ENCODE results near the gene ASAP2. TPM values are rescaled to one million over a fixed set of nuclear protein-coding genes. Genes with fewer than 3 reads are reported as not detected.

ASAP2 gene
- total and polyA plus RNA-seq, 2 donors (not counting 1 experiment from before 2014, with no cell fraction given): 0.04 TPM; not detected in 1

DNA sequence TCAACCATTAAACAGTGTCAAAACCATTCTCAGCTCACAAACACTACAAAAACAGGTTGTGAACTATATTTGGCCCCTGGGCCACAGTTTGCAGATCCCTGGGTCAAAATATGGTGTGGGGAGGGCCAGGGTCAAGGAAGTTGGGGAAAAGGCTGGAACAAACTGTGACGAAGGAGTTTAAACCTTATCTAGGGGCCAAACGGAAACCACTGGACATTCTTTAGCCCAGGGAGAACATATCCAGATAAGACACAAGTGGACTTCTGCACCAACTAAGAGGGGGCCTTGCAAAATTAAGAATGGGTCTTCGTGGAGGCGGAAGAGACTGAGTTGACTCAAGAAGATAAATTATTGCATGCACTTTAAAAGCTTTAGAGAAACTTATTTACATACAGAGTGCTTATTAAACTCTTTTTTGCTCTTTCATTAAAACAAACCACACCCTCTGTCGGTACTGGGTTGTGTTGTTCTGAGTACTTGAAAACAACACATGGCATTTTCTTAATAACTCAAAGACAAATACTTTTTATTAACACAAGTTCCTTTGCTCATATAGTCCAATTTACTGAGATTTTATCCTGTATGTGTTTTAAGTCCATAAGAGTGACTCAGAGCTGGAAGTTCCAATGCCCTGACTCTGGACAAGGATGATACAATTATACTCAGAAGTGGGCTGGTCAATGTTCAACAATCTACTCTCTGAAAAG lies 5.3 kb upstream of the ASAP2 start:
- H3K9ac ChIP-seq (ENCODE audit: low read length): no peak overlapping the region
- H3K79me2 ChIP-seq (ENCODE audit: control insufficient read depth, insufficient read depth, low read length): no peaks in the 10 kb centered on the region
- ATAC-seq (ENCODE audit: low read depth) (no peak), DNase-seq (no peak)
- no peaks in the 10 kb centered on the region for H3K9me3 Mint-ChIP-seq (ENCODE audit: insufficient read depth)
- H3K9me3 ChIP-seq (ENCODE audit: control extremely low read depth in 1 of 3, control insufficient read depth in 2 of 3, insufficient read depth in 1 of 3, low read length in 2 of 3): no peaks in the 10 kb centered on the region
- peaks cover 66% of the 10 kb centered on the region for H3K27me3 Mint-ChIP-seq
- H3K27ac ChIP-seq (ENCODE audit: low read length in 2 of 2): no peak overlapping the region
- H3K4me1 Mint-ChIP-seq: peaks cover 4% of the 10 kb centered on the region
- no peak overlapping the region for H3K4me3 Mint-ChIP-seq
- H3K4me2 ChIP-seq (replicated peaks; ENCODE audit: low read depth, low read length, poor library complexity, severe bottlenecking): no peak overlapping the region
- H3K36me3 ChIP-seq (replicated peaks in 1 of 2; ENCODE audit: control extremely low read depth in 1 of 2, control insufficient read depth in 1 of 2, extremely low read depth in 1 of 2, insufficient read depth in 2 of 2, low read length in 1 of 2): no peaks in the 10 kb centered on the region
- H3K27me3 ChIP-seq (replicated peaks in 1 of 4; ENCODE audit: control extremely low read depth in 1 of 4, control insufficient read depth in 3 of 4, insufficient read depth in 4 of 4, low read length in 3 of 4): peaks cover 0 to 10% (median 6%) of the 10 kb centered on the region in 4 experiments
- intact Hi-C loops (cut with micrococcal nuclease): no loop called here
- peaks cover 3 to 7% of the 10 kb centered on the region in 2 donors for H3K4me1 ChIP-seq (ENCODE audit: control insufficient read depth in 2 of 2, insufficient read depth in 2 of 2, low read length in 2 of 2)
- H4K20me1 ChIP-seq (ENCODE audit: control insufficient read depth, insufficient read depth, low read length, poor library complexity, severe bottlenecking): no peaks in the 10 kb centered on the region
- H3K27ac Mint-ChIP-seq: no peak overlapping the region
- CTCF ChIA-PET: no interaction called here
- 100% methylated on average over 1 of the region's 5 CpGs for WGBS (ENCODE audit: insufficient coverage)
- no peak overlapping the region for H2AFZ ChIP-seq (ENCODE audit: insufficient read depth, low read depth, low read length, poor library complexity, severe bottlenecking)
- H3K4me3 ChIP-seq (ENCODE audit: control extremely low read depth in 1 of 5, extremely low read depth in 1 of 5, insufficient read depth in 1 of 5, low read depth in 2 of 5, low read length in 4 of 5): no peak overlapping the region
- POLR2A ChIA-PET: no interaction called here
- no peak for TF ChIP-seq EZH2 (IDR thresholded peaks at IDR 0.05; ENCODE audit: borderline replicate concordance, insufficient read depth, low read depth, low read length, poor library complexity, severe bottlenecking)
- TF ChIP-seq, protein P1, sequence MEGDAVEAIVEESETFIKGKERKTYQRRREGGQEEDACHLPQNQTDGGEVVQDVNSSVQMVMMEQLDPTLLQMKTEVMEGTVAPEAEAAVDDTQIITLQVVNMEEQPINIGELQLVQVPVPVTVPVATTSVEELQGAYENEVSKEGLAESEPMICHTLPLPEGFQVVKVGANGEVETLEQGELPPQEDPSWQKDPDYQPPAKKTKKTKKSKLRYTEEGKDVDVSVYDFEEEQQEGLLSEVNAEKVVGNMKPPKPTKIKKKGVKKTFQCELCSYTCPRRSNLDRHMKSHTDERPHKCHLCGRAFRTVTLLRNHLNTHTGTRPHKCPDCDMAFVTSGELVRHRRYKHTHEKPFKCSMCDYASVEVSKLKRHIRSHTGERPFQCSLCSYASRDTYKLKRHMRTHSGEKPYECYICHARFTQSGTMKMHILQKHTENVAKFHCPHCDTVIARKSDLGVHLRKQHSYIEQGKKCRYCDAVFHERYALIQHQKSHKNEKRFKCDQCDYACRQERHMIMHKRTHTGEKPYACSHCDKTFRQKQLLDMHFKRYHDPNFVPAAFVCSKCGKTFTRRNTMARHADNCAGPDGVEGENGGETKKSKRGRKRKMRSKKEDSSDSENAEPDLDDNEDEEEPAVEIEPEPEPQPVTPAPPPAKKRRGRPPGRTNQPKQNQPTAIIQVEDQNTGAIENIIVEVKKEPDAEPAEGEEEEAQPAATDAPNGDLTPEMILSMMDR (IDR thresholded peaks at IDR 0.05): no peak

- no peaks in the 10 kb centered on the region for H4K20me1 ChIP-seq (ENCODE audit: control insufficient read depth, insufficient read depth, low read length, poor library complexity, severe bottlenecking)
- DNase-seq: no peak
- no peak overlapping the region for H3K4me3 ChIP-seq (ENCODE audit: control extremely low read depth in 1 of 5, extremely low read depth in 1 of 5, insufficient read depth in 1 of 5, low read depth in 2 of 5, low read length in 4 of 5)
- peaks cover 0 to 14% (median 8%) of the 10 kb centered on the region in 4 experiments for H3K27me3 ChIP-seq (replicated peaks in 1 of 4; ENCODE audit: control extremely low read depth in 1 of 4, control insufficient read depth in 3 of 4, insufficient read depth in 4 of 4, low read length in 3 of 4)
- Mint-ChIP-seq H3K9me3 (ENCODE audit: insufficient read depth) (no peaks in the 10 kb centered on the region), H3K4me3 (no peak overlapping the region), H3K27me3 (peaks cover 54% of the 10 kb centered on the region), H3K4me1 (peaks cover 8% of the 10 kb centered on the region), H3K27ac (no peak overlapping the region)
- no peak overlapping the region for H3K27ac ChIP-seq (ENCODE audit: low read length in 2 of 2)
- no peak for TF ChIP-seq EZH2 (IDR thresholded peaks at IDR 0.05; ENCODE audit: borderline replicate concordance, insufficient read depth, low read depth, low read length, poor library complexity, severe bottlenecking)
- TF ChIP-seq, protein P1 (IDR thresholded peaks at IDR 0.05): no peak
- H3K9me3 ChIP-seq (ENCODE audit: control extremely low read depth in 1 of 3, control insufficient read depth in 2 of 3, insufficient read depth in 1 of 3, low read length in 2 of 3): no peaks in the 10 kb centered on the region
- no peaks in the 10 kb centered on the region for H3K79me2 ChIP-seq (ENCODE audit: control insufficient read depth, insufficient read depth, low read length)
- peaks cover 9 to 13% of the 10 kb centered on the region in 2 donors for H3K4me1 ChIP-seq (ENCODE audit: control insufficient read depth in 2 of 2, insufficient read depth in 2 of 2, low read length in 2 of 2)
- no peak overlapping the region for H3K9ac ChIP-seq (ENCODE audit: low read length)
- intact Hi-C loops (cut with micrococcal nuclease): no loop called here
- no peak overlapping the region for H2AFZ ChIP-seq (ENCODE audit: insufficient read depth, low read depth, low read length, poor library complexity, severe bottlenecking)
- WGBS (ENCODE audit: insufficient coverage): no CpG with 5 or more reads among the region's 3 CpGs
- H3K36me3 ChIP-seq (replicated peaks in 1 of 2; ENCODE audit: control extremely low read depth in 1 of 2, control insufficient read depth in 1 of 2, extremely low read depth in 1 of 2, insufficient read depth in 2 of 2, low read length in 1 of 2): no peaks in the 10 kb centered on the region
- POLR2A ChIA-PET: no interaction called here
- no peak for ATAC-seq (ENCODE audit: low read depth)
- no peak overlapping the region for H3K4me2 ChIP-seq (replicated peaks; ENCODE audit: low read depth, low read length, poor library complexity, severe bottlenecking)
- CTCF ChIA-PET: no interaction called here
Measured at GRCh38 chr2:9203006-9203405, 3.6 kb upstream of the ASAP2 start.
